Activated naive CD4-positive, alpha-beta T cell treated with anti-CD3 and anti-CD28 coated beads, Interleukin-2, amount 10 ng/mL, durations not matched to agents 7 days and 5 days (primary cell): Measurements from ENCODE around the gene PLA2G3.

Source experiments
- CTCF ChIA-PET: fragments of 350-600 bp; sonication (Branson Sonifier 250); formaldehyde crosslinking; loops from one replicate; lab custom pipeline; 2021; ENCODE audit warnings: antibody characterized with exemption; lab: Charles Lee
- DNase-seq: peaks from one replicate; pipeline ENCODE4 v3.0.0-alpha.2; 2020
- H3K27ac Mint-ChIP-seq: one replicate; pipeline ENCODE4 v1.8.0; 2021; ENCODE audit warnings: mild to moderate bottlenecking, moderate library complexity, mixed read lengths
- H3K27me3 Mint-ChIP-seq: one replicate; pipeline ENCODE4 v1.8.0; 2021; ENCODE audit warnings: mild to moderate bottlenecking, mixed read lengths
- H3K36me3 Mint-ChIP-seq: one replicate; pipeline ENCODE4 v1.8.0; 2021; ENCODE audit warnings: mixed read lengths
- H3K4me1 Mint-ChIP-seq: one replicate; pipeline ENCODE4 v1.8.0; 2021; ENCODE audit warnings: mixed read lengths
- H3K4me3 Mint-ChIP-seq: one replicate; pipeline ENCODE4 v1.8.0; 2021; ENCODE audit warnings: mild to moderate bottlenecking, moderate library complexity, mixed read lengths
- H3K9me3 Mint-ChIP-seq: one replicate; pipeline ENCODE4 v1.8.0; 2021; ENCODE audit warnings: mixed read lengths

The PLA2G3 gene

GRCh38 chr22:31106731-31107177 is 33.6 kb downstream of the PLA2G3 start:
- H3K9me3 Mint-ChIP-seq = no peaks in the 10 kb centered on the region
- H3K27ac Mint-ChIP-seq = no peak overlapping the region
- peak overlapping the region; percentile 79 for H3K4me3 Mint-ChIP-seq
- H3K27me3 Mint-ChIP-seq = peaks cover 24% of the 10 kb centered on the region
- H3K36me3 Mint-ChIP-seq = no peaks in the 10 kb centered on the region
- DNase-seq = no peak
- peaks cover 16% of the 10 kb centered on the region for H3K4me1 Mint-ChIP-seq
- CTCF ChIA-PET = interaction anchor here (0.8 to 3.3 kb wide), 7 partner anchors 12 to 186 kb away, joined by 4 to 13 read pairs (median 7); partner anchors contain the start of gene PIK3IP1

DNA sequence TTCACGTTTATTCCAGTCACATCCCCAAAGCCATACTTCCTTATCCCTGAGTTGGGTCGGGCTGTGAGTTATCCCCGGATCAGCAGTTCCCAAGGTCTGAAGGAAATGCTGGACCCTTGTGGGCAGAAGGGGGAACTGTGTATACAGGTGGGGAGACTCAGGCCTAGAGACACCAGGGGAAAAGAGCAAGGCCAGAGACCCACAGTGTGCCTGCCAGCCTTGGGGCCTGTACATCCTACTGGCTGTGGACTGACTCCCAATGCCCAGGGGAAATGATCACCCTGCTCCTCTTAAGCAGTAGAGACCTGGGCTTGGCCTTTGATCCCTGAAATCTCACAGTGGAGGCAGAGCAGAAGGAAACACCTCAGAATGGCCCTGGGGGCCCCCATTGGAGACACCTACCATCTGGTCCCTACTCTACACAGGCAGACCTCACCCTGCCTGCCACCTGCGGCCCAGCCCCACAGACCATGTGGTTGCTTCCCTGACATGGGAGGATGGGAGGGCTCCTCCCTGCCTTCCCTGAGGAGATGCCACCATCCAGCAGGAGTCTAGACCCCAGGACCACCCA is 34.2 kb downstream of the PLA2G3 start:
- CTCF ChIA-PET = interaction anchor here (1.7 kb wide), 1 partner anchor 16 kb away, joined by 5 read pairs; no protein-coding TSS in a partner anchor
- Mint-ChIP-seq H3K4me3 (no peak overlapping the region), H3K9me3 (no peaks in the 10 kb centered on the region), H3K27ac (no peak overlapping the region), H3K27me3 (peaks cover 24% of the 10 kb centered on the region), H3K36me3 (no peaks in the 10 kb centered on the region), H3K4me1 (peaks cover 16% of the 10 kb centered on the region)
- no peak for DNase-seq

- H3K4me3 Mint-ChIP-seq = no peak overlapping the region
- CTCF ChIA-PET = interaction anchor here (1.7 kb wide), 1 partner anchor 16 kb away, joined by 5 read pairs; no protein-coding TSS in a partner anchor
These were observed 34.9 kb downstream of the PLA2G3 start for GRCh38 chr22:31105282-31105929.

GRCh38 chr22:31104869-31105268 is 35.4 kb downstream of the PLA2G3 start:
- Mint-ChIP-seq H3K9me3 (no peaks in the 10 kb centered on the region), H3K4me1 (peaks cover 16% of the 10 kb centered on the region), H3K27me3 (peaks cover 24% of the 10 kb centered on the region), H3K4me3 (no peak overlapping the region), H3K36me3 (peaks cover 2% of the 10 kb centered on the region), H3K27ac (no peak overlapping the region)
- no peak for DNase-seq
- CTCF ChIA-PET = interaction anchor here (1.7 kb wide), 1 partner anchor 15 kb away, joined by 5 read pairs; no protein-coding TSS in a partner anchor

More at GRCh38 chr22:31105282-31105929, 34.9 kb downstream of the PLA2G3 start:
- H3K9me3 Mint-ChIP-seq = no peaks in the 10 kb centered on the region
- peaks cover 24% of the 10 kb centered on the region for H3K27me3 Mint-ChIP-seq
- no peak for DNase-seq
- H3K4me1 Mint-ChIP-seq = peaks cover 16% of the 10 kb centered on the region
- no peaks in the 10 kb centered on the region for H3K36me3 Mint-ChIP-seq
- H3K27ac Mint-ChIP-seq = no peak overlapping the region

DNA sequence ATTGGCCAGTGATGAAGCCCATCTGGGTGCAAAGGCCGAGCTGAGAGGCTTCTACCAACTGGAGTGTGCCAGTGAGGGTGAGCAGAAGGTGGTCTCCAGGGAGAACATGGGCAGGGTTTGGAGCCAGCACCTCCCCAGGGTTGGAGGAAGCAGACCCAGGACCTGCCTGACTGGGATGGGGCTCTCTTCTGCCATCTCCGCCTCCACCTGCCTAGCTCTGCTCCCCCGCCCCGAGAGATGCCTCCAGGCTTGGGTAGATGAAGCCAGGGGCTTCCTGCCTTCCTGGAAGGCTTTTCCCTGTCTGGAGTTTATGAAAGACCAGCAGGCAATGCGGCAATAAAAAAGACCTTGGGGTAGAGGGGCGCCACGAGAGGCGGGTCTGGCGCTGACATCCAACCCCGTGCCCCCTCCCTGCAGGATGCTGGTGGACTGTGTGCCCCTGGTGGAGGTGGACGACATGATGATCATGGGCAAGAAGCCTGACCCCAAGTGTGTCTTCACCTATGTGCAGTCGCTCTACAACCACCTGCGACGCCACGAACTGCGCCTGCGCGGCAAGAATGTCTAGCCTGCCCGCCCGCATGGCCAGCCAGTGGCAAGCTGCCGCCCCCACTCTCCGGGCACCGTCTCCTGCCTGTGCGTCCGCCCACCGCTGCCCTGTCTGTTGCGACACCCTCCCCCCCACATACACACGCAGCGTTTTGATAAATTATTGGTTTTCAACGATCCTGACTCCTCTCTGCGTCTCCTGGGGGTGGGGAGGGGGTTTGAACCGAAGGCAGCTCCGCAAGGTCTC is 36.2 kb downstream of the PLA2G3 start:
- no peak overlapping the region for H3K27ac Mint-ChIP-seq
- peaks cover 16% of the 10 kb centered on the region for H3K4me1 Mint-ChIP-seq
- H3K27me3 Mint-ChIP-seq = peaks cover 24% of the 10 kb centered on the region
- peaks cover 2% of the 10 kb centered on the region for H3K36me3 Mint-ChIP-seq
- H3K9me3 Mint-ChIP-seq = no peaks in the 10 kb centered on the region
- CTCF ChIA-PET = no interaction called here
- no peak overlapping the region for H3K4me3 Mint-ChIP-seq
- no peak for DNase-seq

GRCh38 chr22:31103111-31103510 is 37.2 kb downstream of the PLA2G3 start:
- CTCF ChIA-PET = no interaction called here
- Mint-ChIP-seq H3K4me1 (peaks cover 14% of the 10 kb centered on the region), H3K9me3 (no peaks in the 10 kb centered on the region), H3K27me3 (peaks cover 24% of the 10 kb centered on the region), H3K36me3 (peaks cover 5% of the 10 kb centered on the region), H3K27ac (no peak overlapping the region), H3K4me3 (no peak overlapping the region)
- DNase-seq = no peak

DNA sequence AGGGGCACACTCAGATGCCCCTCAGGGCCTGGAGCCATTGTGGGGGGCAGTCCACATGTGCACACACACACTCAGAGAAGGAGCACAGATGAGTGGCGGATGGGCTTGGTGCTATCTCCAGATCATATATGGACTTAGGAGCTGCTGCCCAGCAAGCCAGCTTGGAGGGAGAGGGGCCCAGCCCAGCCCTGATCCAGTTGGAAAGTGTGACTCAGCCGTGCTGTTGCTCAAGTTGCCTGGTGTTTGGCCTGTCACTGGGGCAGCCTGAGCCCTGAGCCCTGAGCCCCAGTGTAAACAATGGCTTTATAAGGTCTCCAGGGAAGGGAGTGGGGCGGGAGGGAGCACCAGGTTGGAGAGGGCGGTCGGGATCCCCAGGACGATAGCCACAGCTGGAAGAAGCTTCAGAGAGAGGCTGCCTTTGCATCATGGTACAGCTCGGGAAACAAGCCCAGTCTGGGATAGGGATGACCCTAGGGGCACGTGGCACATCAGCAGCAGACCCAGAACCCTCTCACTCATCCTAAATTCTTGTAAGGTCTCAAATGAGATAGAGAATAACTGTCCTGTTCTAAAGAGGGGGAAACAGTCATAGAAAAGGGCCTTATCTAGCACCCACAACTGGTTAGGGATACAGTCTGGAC is 37.7 kb downstream of the PLA2G3 start:
- peaks cover 19% of the 10 kb centered on the region for H3K27me3 Mint-ChIP-seq
- no peak overlapping the region for H3K4me3 Mint-ChIP-seq
- H3K36me3 Mint-ChIP-seq = peaks cover 5% of the 10 kb centered on the region
- H3K4me1 Mint-ChIP-seq = peaks cover 9% of the 10 kb centered on the region
- H3K9me3 Mint-ChIP-seq = no peaks in the 10 kb centered on the region
- no peak overlapping the region for H3K27ac Mint-ChIP-seq
- no peak for DNase-seq
- CTCF ChIA-PET = no interaction called here

- Mint-ChIP-seq H3K36me3 (peaks cover 14% of the 10 kb centered on the region), H3K4me1 (no peaks in the 10 kb centered on the region), H3K9me3 (no peaks in the 10 kb centered on the region), H3K27ac (no peak overlapping the region), H3K4me3 (no peak overlapping the region), H3K27me3 (peaks cover 2% of the 10 kb centered on the region)
- CTCF ChIA-PET = no interaction called here
- no peak for DNase-seq
These were observed 39.4 kb downstream of the PLA2G3 start for GRCh38 chr22:31100762-31101525.

DNA sequence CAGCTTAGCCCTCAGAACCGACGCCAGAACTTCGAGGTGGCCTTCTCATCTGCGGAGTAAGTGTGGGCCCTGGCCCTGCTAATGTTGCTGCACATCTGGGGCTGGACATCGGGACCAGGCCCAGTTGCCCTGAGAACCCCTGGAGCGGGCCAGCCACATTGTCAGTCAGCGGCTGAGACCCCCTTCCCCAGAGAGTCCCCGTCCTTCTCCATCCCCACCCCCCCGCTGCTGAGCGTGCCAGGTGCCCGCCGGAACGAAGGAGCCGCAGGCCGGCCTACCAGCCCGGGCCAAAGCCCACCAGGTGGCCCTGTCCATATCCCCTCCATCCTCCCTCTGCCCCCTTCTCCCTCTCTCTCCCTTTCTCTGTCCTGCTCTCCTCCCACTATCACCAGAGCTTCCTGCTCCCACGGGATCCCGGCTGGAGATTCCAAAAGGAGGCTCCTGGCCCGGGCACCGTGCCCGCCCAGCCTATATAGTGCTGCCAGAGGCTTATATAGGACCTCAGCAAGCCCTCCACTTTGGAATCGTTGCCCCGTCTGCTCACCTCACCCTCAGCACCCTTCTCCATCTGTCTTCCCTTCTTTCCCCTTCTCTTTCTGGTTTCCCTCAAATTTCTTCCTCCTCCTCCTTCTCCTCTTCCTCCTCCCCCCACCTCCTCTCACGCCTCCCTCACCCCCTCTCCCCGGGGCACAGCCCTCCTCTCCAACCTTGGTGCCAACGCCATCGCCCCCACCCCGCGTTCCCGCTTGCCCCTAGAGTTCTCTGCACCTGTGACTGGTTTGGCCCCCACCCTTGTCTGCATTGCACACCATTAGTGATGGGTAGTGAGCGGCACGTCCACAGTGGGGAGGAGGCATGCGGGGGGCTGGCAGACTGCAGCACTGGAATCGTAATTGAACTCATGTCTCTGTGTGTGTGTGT is 40.2 kb downstream of the PLA2G3 start:
- DNase-seq = no peak
- CTCF ChIA-PET = no interaction called here
- Mint-ChIP-seq H3K27ac (no peak overlapping the region), H3K4me3 (no peak overlapping the region), H3K36me3 (peaks cover 18% of the 10 kb centered on the region), H3K9me3 (no peaks in the 10 kb centered on the region), H3K4me1 (no peaks in the 10 kb centered on the region), H3K27me3 (no peaks in the 10 kb centered on the region)

GRCh38 chr22:31099386-31099785 is 40.9 kb downstream of the PLA2G3 start:
- CTCF ChIA-PET = no interaction called here
- Mint-ChIP-seq H3K4me3 (no peak overlapping the region), H3K9me3 (no peaks in the 10 kb centered on the region), H3K36me3 (peaks cover 20% of the 10 kb centered on the region), H3K27me3 (no peaks in the 10 kb centered on the region), H3K27ac (no peak overlapping the region), H3K4me1 (no peaks in the 10 kb centered on the region)
- no peak for DNase-seq

GRCh38 chr22:31098632-31099110 is 41.6 kb downstream of the PLA2G3 start:
- Mint-ChIP-seq H3K4me1 (no peaks in the 10 kb centered on the region), H3K4me3 (no peak overlapping the region), H3K36me3 (peaks cover 20% of the 10 kb centered on the region), H3K27ac (no peak overlapping the region), H3K27me3 (no peaks in the 10 kb centered on the region), H3K9me3 (no peaks in the 10 kb centered on the region)
- CTCF ChIA-PET = no interaction called here
- no peak for DNase-seq

GRCh38 chr22:31097941-31098631 is 42.2 kb downstream of the PLA2G3 start:
- Mint-ChIP-seq H3K4me3 (no peak overlapping the region), H3K9me3 (no peaks in the 10 kb centered on the region), H3K4me1 (no peaks in the 10 kb centered on the region), H3K36me3 (peaks cover 20% of the 10 kb centered on the region), H3K27me3 (no peaks in the 10 kb centered on the region), H3K27ac (no peak overlapping the region)
- CTCF ChIA-PET = no interaction called here
- no peak for DNase-seq
